GM19397 (cell line): ENCODE data around the gene LONP1.
"Not testable (repeated sequence)": the region's sequence is repeated elsewhere in the genome, so short reads cannot be mapped to it uniquely, and the experiment has no call there.

Source experiments
- ATAC-seq: cut with Tn5 transposase; IDR thresholded peaks from one replicate; pipeline ENCODE4 v1.9.1; 2021; ENCODE audit warnings: mild to moderate bottlenecking, moderate library complexity; ENCODE audit not compliant: unreplicated experiment

LONP1 gene

GRCh38 chr19:5714816-5715215, 5.1 kb downstream of the LONP1 start:
- ATAC-seq = no peak

- no peak for ATAC-seq
These were observed 6.7 kb downstream of the LONP1 start for GRCh38 chr19:5713228-5713627.

GRCh38 chr19:5711713-5712161, 8.2 kb downstream of the LONP1 start:
- no peak for ATAC-seq

- no peak for ATAC-seq
These were observed 8.9 kb downstream of the LONP1 start for GRCh38 chr19:5711025-5711424.

GRCh38 chr19:5707576-5708575, 12.1 kb downstream of the LONP1 start:
- no peak for ATAC-seq

- ATAC-seq = no peak
These were observed 12.9 kb downstream of the LONP1 start for GRCh38 chr19:5706876-5707573.

- no peak for ATAC-seq
These were observed 14.4 kb downstream of the LONP1 start for GRCh38 chr19:5705552-5705951.

- no peak for ATAC-seq
These were observed 15.8 kb downstream of the LONP1 start for GRCh38 chr19:5703819-5704818.

GRCh38 chr19:5702053-5702410, 17.9 kb downstream of the LONP1 start:
- ATAC-seq = not testable (repeated sequence)

DNA sequence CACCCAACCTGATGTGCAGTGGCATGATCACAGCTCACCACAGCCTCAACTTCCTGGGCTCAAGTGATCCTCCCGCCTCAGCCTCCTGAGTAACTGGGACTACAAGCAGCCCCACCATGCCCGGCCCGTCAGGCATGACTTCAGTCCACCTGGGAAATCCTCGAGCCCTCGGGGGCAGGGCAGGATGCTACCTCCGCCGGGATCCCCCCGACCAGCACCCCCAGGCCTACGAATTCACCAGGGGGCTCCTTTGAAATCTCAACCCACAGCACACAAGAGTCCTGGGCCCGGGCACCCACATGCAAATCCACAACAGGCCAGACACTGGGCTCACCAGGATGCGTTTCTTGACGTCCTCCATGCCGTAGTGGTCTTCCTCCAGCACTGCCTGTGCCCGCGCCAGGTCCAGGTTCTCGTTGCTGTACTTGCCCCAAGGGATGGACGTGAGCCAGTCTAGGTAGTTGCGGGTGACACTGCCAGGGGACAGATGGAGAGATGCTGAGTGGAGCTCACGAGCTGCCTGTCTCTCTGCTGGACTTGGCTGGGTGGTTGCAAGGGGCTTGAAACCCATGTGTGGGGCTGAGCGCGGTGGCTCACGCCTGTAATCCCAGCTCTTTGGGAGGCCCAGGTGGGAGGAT, 19.4 kb downstream of the LONP1 start:
- ATAC-seq = no peak

DNA sequence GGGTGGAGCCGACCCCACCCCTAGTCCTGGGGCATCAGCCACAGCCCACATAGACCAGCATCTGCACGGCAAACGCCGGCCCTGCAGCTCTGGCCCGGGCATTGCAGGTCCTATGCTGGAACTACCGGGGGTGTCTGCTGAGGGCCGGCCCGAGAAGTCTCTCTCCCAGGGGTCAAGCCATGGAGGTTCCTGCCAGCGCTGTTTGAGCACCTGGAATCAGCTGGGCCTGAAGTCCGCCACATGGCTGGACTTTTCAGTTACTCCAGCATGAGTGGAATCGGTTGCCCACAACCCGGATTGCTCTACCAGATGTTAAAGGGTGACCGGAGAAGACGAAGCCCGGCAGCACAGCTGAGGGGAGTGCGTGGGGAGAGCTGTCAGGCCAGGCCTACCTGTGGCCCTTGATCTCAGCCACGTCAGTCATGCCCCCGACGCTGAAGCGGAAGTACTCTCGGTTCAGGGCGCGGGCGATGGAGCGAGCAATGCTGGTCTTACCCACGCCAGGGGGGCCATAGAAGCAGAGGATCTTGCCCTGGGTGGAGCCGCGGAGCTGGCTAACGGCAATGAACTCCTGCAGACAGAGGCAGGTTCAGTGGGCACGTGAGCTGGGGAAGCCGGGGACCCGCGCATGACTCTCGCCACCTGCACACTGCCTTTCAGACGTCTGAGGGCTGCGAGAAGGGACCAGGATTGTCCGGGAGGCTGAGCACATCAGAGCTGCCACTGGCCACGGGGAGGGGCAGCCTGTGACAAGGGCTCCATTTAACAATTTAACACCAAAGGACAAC, 21.1 kb downstream of the LONP1 start:
- no peak for ATAC-seq

- ATAC-seq = no peak
These were observed 21.9 kb downstream of the LONP1 start for GRCh38 chr19:5697890-5698634.

DNA sequence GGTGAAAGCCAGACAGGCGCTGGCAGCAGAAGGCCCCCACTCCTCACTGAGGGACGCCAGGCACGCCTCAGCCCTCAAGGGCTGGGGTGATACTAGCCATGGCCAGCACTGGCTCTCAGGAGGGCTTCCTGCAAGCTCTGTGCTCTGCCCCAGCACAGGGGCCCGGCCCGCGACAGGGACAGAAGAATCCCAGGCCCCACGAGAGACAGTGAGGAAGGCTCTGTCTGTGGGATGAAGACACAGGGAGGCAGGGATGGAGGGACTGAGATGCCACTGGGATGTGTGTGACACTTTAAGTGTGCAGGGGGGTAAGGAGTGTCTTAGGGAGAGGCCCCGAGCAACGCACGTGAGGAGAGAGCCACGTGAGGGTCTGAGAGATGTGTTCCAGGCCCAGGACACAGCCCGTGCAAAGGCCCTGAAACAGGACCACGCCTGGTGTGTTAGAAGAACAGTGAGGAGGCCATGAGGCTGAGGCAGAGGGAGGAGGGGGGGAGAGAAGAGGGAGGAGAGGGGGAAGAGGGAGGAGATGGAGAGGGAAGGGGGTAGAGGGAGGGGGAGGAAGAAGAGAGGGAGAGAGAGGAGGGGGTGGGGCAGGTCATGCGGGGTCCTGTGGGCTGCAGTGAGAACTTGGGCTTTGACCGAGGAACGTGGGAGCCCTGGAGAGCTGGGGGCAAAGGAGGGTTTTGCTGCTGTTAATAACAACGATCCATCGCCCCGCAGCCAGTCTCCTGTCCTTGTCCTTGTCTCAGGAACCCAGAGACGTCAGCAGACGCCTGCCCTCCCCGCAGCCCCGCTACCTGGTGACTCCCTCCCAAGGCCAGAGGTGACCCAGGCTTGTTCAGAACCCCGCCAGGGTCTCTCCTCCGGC, 22.7 kb downstream of the LONP1 start:
- no peak for ATAC-seq

DNA sequence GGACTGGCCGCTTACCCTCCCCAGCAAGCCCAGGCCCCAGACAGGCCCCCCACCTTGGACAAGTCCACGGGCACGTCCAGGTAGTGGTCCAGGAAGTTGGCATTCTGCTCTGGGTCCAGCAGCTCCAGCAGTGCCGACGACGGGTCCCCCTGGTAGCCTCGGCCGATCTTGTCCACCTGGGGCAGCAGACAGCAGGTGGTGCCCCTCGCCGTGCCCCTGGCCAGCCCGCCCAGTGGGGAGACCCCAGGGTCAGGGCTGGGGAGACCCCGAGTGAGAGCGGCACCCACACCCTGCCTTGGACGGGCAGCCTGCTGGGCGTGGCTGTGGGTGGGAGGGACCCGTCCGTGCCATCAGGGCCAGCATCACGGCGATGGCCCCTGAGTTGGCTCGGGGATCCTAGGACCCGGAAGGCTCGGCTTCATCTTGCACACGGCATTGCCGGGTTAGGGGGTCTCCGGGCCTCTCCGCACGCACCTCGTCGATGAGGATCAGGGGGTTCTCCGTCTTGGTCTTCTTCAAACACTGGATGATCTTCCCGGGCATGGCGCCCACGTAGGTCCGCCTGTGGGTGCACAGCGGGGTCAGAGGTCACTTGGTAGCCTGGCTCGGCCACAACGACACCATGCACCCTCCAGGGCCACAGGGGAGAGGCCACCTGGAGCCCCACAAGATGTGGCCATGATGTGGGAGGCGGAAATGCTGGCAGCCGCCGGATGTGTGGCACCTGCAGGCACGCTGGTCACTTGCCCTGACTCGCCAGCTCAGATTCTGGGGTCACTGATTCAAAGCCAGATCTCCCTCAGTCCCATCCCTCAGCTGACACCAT, 23.5 kb downstream of the LONP1 start:
- ATAC-seq = no peak

DNA sequence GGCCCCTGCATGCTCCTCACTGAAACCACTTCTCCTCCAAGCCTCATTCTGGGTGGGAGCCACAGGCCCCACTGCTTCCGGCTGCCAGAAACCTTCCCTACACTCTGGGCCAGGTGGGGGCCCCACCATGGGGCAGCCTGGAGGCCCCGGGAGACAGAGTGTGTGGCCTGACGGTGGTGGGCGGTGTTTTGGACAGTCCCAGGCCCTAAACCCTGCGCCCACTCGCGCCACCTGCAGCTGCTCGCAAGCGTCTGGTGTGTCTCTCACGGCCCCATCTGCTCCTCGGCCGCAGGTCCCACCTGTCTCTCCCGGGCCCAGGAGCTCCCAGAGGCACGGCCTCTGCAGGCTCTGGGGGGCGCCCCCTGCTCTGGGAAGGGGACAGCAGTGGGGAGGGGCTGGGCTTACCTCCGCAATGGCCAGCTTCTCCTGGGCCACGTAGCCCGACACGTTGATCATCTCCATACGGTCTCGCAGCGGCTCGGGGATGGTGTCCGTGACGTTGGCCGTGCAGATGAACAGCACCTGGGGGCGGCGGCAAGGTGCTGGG, 24.2 kb downstream of the LONP1 start:
- ATAC-seq = no peak

- no peak for ATAC-seq
These were observed 24.8 kb downstream of the LONP1 start for GRCh38 chr19:5694956-5695648.
